Calu3 (cell line): ENCODE results near the gene PDS5B. TPM values are rescaled to one million over a fixed set of nuclear protein-coding genes. Genes with fewer than 3 reads are reported as not detected.

Experiments
- BruUV-seq: library from RNA; stranded (reverse); fragments of 400-500 nt; replicated peaks from 2 replicates; lab custom pipeline; 2021; lab: Mats Ljungman, UMichigan
- CTCF ChIA-PET: fragments of 300-600 bp; sonication (Branson Sonifier 250); formaldehyde crosslinking; loops from one replicate; lab custom pipeline; 2022; ENCODE audit warnings: antibody characterized with exemption; lab: Charles Lee
- DNase-seq: peaks from one replicate; pipeline ENCODE4 v3.0.0; 2022
- H3K27ac Mint-ChIP-seq: one replicate; pipeline ENCODE4 v1.8.0; 2022; ENCODE audit warnings: mixed read lengths; ENCODE audit not compliant: unreplicated experiment
- H3K27me3 Mint-ChIP-seq: one replicate; pipeline ENCODE4 v1.8.0; 2022; ENCODE audit warnings: mixed read lengths; ENCODE audit not compliant: unreplicated experiment
- H3K36me3 Mint-ChIP-seq: one replicate; pipeline ENCODE4 v1.8.0; 2022; ENCODE audit warnings: mild to moderate bottlenecking, moderate library complexity, mixed read lengths; ENCODE audit not compliant: insufficient read depth, unreplicated experiment
- H3K4me1 Mint-ChIP-seq: one replicate; pipeline ENCODE4 v1.8.0; 2022; ENCODE audit warnings: mild to moderate bottlenecking, low read depth, mixed read lengths; ENCODE audit not compliant: unreplicated experiment
- H3K4me3 Mint-ChIP-seq: one replicate; pipeline ENCODE4 v1.8.0; 2022; ENCODE audit warnings: mild to moderate bottlenecking, low read depth, moderate library complexity, mixed read lengths; ENCODE audit not compliant: unreplicated experiment
- H3K9me3 Mint-ChIP-seq: one replicate; pipeline ENCODE4 v1.8.0; 2022; ENCODE audit warnings: low read depth, mixed read lengths; ENCODE audit not compliant: unreplicated experiment
- CTCF ChIP-seq: fragments of 200-600 bp; IDR thresholded peaks from one replicate; pipeline ENCODE4 v1.8.0; 2022; ENCODE audit warnings: antibody characterized with exemption; ENCODE audit not compliant: unreplicated experiment
- intact Hi-C: fragments of 100-400 bp; cut with micrococcal nuclease; formaldehyde crosslinking; loops from one replicate; pipeline ENCODE4 v1.10.0; 2022; ENCODE audit not compliant: unreplicated experiment
- total RNA-seq: library from RNA; stranded (reverse); gene quantifications from 2 replicates; pipeline ENCODE4 v1.2.3, GENCODE V29; 2022

The PDS5B gene
- total RNA-seq, 1 experiment from 2014 or later: 33.9 TPM

GRCh38 chr13:32610977-32611376 is 24.7 kb downstream of the PDS5B start:
- H3K27ac Mint-ChIP-seq: no peak overlapping the region

GRCh38 chr13:32616883-32617511 is 30.7 kb downstream of the PDS5B start:
- H3K36me3 Mint-ChIP-seq: no peaks in the 10 kb centered on the region

More at GRCh38 chr13:32610977-32611376, 24.7 kb downstream of the PDS5B start:
- H3K9me3 Mint-ChIP-seq: peaks cover 5% of the 10 kb centered on the region
- intact Hi-C loops: no loop called here
- no peak for TF ChIP-seq CTCF
- no peak for DNase-seq
- BruUV-seq: no TSS peak
- CTCF ChIA-PET: no interaction called here
- H3K4me3 Mint-ChIP-seq: no peak overlapping the region
- H3K4me1 Mint-ChIP-seq: no peaks in the 10 kb centered on the region
- H3K36me3 Mint-ChIP-seq: no peaks in the 10 kb centered on the region
- H3K27me3 Mint-ChIP-seq: no peaks in the 10 kb centered on the region

GRCh38 chr13:32622827-32623226 is 36.6 kb downstream of the PDS5B start:
- Mint-ChIP-seq H3K27ac (no peak overlapping the region), H3K36me3 (no peaks in the 10 kb centered on the region), H3K27me3 (no peaks in the 10 kb centered on the region), H3K9me3 (peaks cover 3% of the 10 kb centered on the region), H3K4me1 (no peaks in the 10 kb centered on the region), H3K4me3 (no peak overlapping the region)
- DNase-seq: no peak
- CTCF ChIA-PET: no interaction called here
- intact Hi-C loops: no loop called here
- TF ChIP-seq CTCF: no peak
- BruUV-seq: no TSS peak

More at GRCh38 chr13:32616883-32617511, 30.7 kb downstream of the PDS5B start:
- DNase-seq: no peak
- no peak for TF ChIP-seq CTCF
- intact Hi-C loops: no loop called here
- Mint-ChIP-seq H3K4me1 (no peaks in the 10 kb centered on the region), H3K9me3 (peaks cover 4% of the 10 kb centered on the region), H3K4me3 (no peak overlapping the region), H3K27me3 (no peaks in the 10 kb centered on the region), H3K27ac (no peak overlapping the region)
- BruUV-seq: no TSS peak
- CTCF ChIA-PET: no interaction called here

GRCh38 chr13:32624441-32624840 is 38.2 kb downstream of the PDS5B start:
- no TSS peak for BruUV-seq
- H3K36me3 Mint-ChIP-seq: no peaks in the 10 kb centered on the region
- no peak for DNase-seq
- intact Hi-C loops: no loop called here
- CTCF ChIA-PET: no interaction called here
- H3K27me3 Mint-ChIP-seq: no peaks in the 10 kb centered on the region
- no peak for TF ChIP-seq CTCF
- no peaks in the 10 kb centered on the region for H3K4me1 Mint-ChIP-seq
- peaks cover 3% of the 10 kb centered on the region for H3K9me3 Mint-ChIP-seq
- no peak overlapping the region for H3K4me3 Mint-ChIP-seq
- no peak overlapping the region for H3K27ac Mint-ChIP-seq
